Activated CD8-positive, alpha-beta memory T cell treated with anti-CD3 and anti-CD28 coated beads for 36 hours (primary cell): ENCODE data around the gene JPT2. TPM values are rescaled to one million over a fixed set of nuclear protein-coding genes. Genes with fewer than 3 reads are reported as not detected.

Source experiments
- CTCF ChIA-PET: fragments of 350-600 bp; sonication (Branson Sonifier 250); formaldehyde crosslinking; loops from one replicate; lab custom pipeline; 2021; ENCODE audit warnings: antibody characterized with exemption; lab: Charles Lee
- POLR2A ChIA-PET: fragments of 350-600 bp; sonication (Branson Sonifier 250); formaldehyde crosslinking; loops from one replicate; lab custom pipeline; 2021; ENCODE audit warnings: antibody characterized with exemption; lab: Charles Lee
- total RNA-seq, 2 experiments: library from RNA; stranded (reverse); gene quantifications; one replicate each; pipeline ENCODE4 v1.2.3, GENCODE V29; 2021

The JPT2 gene, protein sequence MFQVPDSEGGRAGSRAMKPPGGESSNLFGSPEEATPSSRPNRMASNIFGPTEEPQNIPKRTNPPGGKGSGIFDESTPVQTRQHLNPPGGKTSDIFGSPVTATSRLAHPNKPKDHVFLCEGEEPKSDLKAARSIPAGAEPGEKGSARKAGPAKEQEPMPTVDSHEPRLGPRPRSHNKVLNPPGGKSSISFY
- 100 to 1,000 TPM; 101 to 109 TPM for total RNA-seq

DNA sequence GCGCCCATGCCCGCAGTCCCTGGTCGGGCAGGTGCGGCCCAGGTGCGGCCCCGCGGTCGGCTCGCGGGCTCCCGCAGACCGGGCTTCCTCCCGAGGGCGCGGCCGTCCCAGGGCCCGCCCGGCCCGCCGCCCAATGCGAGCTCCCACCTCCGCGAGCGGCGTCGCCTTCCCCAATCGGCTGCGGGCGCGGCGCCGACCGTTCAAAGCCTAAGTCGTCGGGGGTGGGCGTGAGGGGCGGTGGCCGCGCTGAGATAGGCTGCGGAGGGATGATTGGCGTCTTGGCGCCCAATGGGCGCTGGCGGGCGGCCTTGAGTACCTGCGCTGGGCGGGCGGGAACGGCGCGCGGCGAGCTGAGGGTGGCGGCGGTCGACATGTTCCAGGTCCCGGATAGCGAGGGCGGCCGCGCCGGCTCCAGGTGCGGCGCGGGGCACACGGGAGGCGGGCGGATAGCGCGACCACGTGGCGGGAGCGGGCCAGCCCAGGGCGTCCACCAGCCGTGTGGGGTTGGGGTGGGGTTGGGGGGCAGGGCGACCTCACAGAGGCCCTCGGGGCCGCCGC is at the start of gene JPT2:
Gene JPT2 (plus strand): TSS at position 338 of the 558 bp plus-strand sequence. CDS start 34 bp downstream, at position 372.
- ChIA-PET POLR2A (interaction anchor here (0.6 to 2.0 kb wide), 4 partner anchors 28 to 287 kb away, joined by 3 to 16 read pairs (median 4); partner anchors contain the start of genes MAPK8IP3 and RPS2), CTCF (interaction anchor here (0.8 to 2.2 kb wide), 4 partner anchors 13 to 249 kb away, joined by 3 to 16 read pairs (median 4); partner anchors contain the start of genes MAPK8IP3, NUBP2 and SPSB3)

DNA sequence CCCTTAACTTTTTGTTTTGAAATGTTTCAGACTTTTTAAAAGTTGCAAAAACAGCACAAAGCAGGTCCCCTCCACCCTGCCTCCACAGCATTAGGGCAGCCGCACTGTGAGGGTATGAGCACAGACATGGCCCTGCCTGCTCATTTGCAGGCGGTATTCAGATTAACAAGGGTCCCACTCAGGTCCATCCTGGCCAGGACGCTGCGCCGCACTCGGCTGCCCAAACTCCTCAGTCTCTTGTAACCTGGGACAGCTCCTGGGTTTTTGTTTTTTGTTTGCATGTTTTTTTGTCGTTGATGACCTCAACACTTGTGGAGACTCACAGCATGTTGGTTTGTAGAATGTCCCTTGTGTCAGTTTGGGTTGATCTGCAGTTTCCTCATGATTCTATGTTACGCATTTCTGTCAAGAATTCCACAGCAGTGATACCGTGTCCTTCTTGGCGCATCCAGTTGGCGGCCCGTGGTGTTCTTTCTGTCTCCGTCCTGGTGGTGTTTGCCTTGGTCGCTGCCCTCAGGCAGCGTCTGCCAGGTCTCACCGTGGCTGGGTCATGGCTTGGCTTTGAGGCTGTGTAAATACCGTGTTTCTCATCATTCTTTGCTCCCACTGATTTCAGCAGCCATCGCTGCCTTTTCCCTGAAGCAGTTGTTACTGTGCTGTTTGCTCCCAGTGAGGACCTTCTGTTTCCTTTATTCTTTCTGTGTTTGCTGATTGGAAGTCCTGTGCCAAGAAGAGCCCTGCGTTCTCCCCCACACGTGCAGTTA is 47.4 kb upstream of the JPT2 start:
- CTCF ChIA-PET: no interaction called here
- POLR2A ChIA-PET: no interaction called here

DNA sequence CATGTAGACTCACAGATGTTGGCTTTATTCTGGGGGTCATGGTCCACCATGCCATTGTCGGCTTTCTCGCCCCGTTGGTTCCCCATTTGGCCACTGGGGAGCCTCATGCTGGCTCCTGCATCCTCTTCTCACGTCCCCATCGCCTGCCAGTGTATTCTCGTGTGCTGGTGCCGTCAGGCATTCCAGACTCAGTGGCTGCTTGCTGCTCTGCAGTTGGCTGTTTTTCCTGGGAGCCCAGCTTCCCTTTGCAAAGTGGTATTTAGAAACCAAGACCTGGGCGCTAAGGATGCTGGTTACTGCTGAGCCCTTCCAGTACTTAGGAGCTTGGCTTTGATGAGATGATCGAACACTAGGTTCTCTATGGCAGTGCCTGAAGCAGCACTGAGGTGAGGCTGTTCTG is 46.8 kb upstream of the JPT2 start:
- ChIA-PET POLR2A (no interaction called here), CTCF (no interaction called here)

DNA sequence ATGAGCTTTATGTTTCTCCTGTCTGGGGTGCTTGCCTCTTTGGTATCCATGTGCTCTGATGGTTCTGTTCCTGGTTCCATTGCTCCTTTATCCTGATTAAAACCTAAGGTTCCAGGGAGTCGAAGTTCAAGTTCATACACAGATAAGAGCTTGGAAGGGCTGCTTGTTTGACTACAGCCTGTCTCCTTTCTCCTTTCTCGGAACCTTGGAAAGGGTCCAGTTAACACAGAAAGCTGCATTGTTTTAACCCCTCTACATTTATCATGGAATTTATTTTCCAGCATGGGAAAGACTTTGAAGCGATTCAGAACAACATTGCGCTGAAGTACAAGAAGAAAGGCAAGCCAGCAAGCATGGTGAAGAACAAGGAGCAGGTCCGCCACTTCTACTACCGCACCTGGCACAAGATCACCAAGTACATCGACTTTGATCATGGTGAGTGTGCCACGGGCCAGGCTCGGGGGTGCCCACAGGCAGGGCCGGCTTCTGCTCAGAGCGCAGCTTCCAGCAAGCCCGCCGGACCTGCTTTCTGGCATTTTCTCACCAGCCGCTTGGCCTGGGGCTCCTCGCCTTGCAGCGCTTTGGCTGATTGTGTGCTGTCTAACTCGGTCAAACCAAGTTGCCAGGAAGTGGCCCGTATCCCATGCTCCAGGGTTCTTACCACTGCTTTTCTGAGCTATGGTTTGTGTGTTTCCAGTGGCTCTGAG is 46.0 kb upstream of the JPT2 start:
- POLR2A ChIA-PET: no interaction called here
- CTCF ChIA-PET: interaction anchor here (0.7 kb wide), 1 partner anchor 17 kb away, joined by 3 read pairs; no protein-coding TSS in a partner anchor

DNA sequence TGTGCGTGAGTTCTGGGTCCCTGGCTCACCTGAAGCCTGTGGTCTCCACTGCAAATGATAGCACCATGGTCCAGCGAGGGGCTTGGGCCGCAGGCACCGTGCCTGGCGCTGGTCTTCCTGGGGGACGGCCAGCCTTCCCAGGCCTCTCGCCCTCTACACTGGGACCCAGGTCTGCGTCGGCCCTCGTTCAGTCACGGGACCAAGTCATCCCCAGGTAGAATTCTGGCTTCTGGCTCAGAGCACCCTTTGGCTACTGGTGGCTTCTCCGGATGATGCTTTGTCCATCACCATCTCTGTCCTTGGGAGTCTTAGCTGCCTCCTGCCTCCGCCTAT is 45.5 kb upstream of the JPT2 start:
- POLR2A ChIA-PET: no interaction called here
- CTCF ChIA-PET: interaction anchor here (0.7 kb wide), 1 partner anchor 16 kb away, joined by 3 read pairs; no protein-coding TSS in a partner anchor

DNA sequence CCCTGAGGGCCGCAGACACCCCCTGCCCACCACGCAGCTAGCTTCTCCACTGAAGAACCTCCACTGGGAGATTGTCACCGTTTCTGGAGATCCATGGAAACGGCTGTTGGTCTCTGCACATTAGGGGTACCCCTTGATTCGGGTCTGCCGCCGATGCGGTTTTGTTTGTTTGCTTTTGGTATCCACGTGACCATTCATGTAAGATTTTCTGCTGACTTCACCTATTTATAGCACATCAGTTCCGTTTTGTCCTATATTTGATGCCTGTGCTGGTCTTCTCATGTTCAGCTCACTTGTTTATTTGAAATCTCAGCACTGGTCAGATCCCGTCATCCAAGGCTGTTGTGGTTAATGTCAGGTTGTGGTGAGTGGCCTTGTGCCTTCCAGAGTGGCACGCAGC is 44.8 kb upstream of the JPT2 start:
- POLR2A ChIA-PET: no interaction called here
- CTCF ChIA-PET: interaction anchor here (0.6 kb wide), 1 partner anchor 72 kb away, joined by 3 read pairs; no protein-coding TSS in a partner anchor

DNA sequence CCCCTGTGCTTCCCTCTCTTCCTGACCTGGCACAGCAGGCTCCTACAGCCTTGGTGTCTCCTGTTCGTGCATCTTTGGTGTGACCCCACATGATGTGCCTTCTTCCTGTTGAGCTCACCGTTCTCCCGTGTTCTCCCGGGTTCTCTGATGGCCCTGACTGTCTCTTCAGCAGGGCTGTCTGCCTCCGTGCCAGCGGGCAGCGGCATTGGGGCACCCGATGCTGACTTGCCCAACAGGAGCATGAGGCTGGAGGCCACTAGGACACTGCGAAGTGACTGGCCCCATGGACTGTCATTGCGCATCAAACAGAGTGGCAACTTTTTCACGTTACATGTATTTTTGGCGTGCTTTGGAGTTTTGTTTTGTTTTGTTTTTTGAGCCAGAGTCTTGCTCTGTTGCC is 43.5 kb upstream of the JPT2 start:
- ChIA-PET POLR2A (no interaction called here), CTCF (no interaction called here)

DNA sequence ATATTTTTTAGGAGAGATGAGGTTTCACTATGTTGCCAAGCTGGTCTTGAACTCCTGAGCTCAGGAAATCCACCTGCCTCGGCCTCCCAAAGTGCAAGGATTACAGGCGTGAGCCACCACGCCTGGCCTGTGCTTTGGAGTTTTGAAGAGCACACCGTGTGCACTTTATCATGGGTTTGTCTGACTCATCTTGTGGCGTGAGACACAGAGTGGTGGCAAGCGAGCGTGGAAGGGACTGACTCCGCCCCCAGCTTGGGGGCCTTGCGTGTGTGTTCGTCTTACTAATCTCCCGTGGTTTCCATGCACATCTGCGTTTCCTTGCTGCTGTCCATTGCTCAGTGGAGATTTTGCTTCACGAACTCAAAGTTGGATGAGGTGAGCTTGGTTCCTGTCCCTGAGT is 43.0 kb upstream of the JPT2 start:
- CTCF ChIA-PET: no interaction called here
- POLR2A ChIA-PET: no interaction called here

DNA sequence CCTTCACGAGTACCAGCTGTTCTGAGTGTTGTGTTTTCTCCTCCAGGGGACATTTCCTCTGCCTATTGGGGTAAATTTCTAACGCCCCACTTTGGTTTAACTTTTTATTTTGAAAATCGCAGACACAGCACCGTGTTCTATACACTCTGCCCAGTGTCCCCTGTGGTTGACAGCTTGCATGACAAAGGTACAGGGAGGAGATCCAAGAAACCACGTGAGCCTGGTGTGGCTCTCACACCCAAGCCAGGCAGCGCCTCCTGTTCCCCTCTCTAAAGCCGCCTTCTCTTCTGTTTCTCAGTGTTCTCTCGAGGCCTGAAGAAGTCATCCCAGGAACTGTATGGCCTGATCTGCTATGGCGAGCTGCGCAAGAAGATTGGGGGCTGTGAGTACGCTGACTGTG is 40.6 kb upstream of the JPT2 start:
- CTCF ChIA-PET: no interaction called here
- POLR2A ChIA-PET: no interaction called here

DNA sequence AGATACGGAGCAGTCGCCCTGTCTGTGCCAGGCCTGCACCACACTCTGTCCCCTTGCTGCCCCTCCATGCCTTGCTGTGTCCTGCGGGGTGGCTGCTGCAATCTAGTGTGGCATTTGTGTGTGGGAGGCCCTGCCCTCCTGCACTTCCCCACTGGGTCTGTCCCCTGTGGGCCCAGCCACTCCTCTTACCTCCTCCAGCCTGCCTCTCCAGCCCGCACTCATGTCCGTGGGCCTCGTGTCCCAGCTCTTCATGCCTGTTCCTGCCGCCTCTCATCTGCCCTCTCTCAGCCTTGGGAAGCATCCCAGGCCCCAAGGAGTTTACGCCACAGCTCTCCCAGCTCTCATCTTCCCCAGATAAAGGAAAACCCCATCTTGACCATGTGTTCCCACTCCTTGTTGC is 39.3 kb upstream of the JPT2 start:
- ChIA-PET POLR2A (no interaction called here), CTCF (no interaction called here)

DNA sequence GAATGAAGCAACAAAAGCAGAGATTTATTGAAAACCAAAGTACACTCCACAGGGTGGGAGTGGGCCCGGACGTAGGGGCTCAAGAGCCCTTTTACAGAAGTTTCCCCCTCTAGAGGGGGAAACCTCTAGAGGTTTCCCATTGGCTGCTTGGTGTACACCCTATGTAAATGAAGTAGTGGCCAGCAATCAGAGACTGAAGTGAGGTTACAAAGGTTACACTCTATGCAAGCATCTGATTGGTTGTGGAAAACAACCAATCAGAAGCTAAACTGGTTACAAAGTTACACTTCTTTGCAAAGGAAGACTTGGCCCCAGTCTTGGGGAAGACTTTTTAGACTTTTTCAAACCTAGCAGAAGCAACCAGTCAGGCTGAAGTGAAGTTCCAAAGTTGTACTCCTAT is 38.8 kb upstream of the JPT2 start:
- ChIA-PET POLR2A (no interaction called here), CTCF (no interaction called here)

DNA sequence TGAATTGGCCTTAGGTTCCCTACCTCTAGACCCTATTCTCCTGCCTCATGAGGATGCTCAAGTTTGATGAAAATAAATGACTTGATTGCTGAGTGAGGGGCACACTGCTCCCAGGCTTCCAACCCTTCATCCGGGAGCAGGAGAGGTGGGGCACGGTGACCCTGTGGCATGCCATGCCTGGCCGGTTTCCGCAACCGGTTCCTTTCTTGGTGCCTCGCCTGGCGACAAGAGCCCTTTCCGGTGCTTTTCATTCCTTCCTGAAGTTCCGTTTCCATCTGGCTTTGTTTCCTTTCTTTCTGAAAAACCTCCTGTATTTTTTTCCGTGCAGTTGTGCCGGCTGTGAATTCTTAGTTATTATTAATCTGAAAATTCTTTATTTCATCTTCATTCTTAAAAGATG is 38.2 kb upstream of the JPT2 start:
- ChIA-PET POLR2A (no interaction called here), CTCF (no interaction called here)

DNA sequence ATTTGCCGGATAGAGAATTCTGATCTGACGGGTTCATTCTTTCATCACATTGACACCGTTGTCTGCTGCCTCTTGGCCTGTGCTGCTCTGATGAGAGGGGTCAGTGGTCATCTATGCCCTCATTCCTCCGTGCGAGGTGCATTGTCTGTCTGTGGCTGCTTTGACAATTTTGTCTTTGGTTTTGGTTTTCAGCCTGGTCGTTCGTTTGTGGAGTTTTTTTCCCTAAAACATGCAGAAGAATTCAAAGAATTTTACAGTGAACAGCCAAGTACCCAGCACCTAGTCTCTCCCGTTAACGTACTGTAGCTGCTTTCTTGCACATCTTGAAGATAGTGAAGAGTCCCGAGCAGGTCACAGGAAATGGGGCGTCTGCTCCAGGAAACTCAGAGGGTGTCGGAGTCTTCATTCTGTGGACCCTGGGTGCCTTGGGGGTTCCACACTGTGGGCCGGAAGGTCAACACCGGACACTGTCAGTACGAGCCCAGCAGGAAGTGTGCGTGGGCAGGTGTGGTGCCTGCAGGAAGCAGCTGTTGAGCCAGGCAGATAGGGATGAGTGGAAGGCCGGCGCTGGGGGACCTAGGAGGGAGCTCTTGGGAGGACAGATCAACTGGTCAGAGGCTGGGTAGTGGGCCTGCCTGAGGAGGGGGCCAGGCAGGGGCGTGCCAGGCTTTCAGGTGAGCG is 37.7 kb upstream of the JPT2 start:
- POLR2A ChIA-PET: no interaction called here
- CTCF ChIA-PET: no interaction called here

DNA sequence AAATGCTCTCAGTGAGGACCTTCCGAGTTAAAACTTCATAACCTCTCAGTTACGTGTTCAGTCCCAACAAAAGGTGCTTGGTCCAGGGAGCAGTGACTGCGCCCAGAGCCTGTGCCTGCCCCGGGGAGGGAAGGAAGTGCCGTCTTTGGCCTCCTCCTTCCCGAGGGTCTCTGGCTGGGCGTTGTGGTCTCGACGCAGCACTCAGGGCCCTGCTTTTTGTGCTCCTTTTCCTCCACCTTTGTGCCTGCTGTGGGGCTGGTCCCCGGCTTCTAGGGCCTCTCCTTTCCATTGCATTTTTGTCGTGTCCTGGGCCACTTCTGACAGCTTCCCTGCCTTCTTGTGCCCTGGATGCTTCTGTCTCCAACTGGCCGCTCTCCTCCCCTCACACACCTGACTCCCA is 36.8 kb upstream of the JPT2 start:
- ChIA-PET CTCF (interaction anchor here (0.6 kb wide), 1 partner anchor 320 kb away, joined by 3 read pairs; no protein-coding TSS in a partner anchor), POLR2A (no interaction called here)

DNA sequence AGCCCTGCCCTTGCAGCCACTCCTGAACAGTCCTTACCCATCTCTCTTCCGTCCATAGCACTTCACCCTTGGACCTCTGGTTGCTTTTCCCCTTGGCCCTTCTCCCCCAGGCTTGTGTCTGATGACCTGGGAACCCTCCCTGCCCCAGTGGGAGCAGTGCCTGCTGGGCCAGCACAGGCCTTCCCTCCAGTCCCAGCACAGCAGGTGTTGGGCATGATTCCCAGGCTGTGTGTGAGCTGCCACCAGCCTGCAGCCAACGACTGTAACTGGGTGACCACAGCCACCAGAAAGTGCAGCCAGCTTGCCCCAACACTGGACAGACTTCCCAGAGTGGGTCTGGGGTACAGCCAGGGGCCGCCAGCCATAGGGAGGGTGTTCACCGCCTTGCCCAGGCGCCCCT is 35.9 kb upstream of the JPT2 start:
- ChIA-PET CTCF (no interaction called here), POLR2A (no interaction called here)

DNA sequence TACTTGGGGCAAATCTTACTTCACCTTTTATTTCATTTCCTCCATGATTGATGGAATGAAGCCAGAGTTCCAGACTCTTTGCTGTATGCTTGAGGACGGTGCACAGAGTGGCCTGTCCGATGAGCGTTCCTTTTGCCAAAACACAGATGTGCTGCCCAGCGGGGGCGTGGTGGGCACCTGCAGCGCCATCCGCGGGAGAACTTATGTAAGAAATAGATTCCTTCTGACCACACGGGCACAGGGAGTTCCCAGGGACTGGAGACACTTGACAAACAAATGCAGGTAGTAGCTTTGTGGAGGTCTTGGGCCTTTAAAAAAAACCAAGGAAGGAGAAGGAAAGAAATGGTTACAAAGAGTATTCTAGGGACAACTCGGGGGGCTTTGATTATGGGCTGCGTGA is 35.3 kb upstream of the JPT2 start:
- ChIA-PET POLR2A (interaction anchor here (0.7 kb wide), 1 partner anchor 148 kb away, joined by 6 read pairs; no protein-coding TSS in a partner anchor), CTCF (no interaction called here)

DNA sequence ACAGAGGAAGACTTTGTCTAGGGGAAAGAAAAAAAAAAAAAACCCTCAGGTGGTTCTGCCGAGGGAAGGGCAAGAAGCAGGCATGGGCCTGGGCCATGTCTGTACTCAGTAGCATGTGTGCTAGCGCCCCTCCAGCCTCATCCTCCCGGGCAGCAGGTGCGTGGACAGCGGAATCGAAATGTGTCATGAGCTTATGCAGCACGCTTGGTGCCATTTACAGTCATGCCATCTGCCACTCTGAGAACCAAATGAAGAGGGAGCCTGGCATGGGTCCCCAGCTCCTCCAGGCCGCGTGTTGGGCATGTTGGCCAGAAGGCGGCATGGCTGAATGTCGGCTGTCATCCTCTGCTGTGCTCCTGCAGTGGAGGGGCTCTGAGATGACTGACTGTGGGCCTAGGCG is 34.6 kb upstream of the JPT2 start:
- CTCF ChIA-PET: interaction anchor here (0.6 kb wide), 1 partner anchor 258 kb away, joined by 4 read pairs; no protein-coding TSS in a partner anchor
- POLR2A ChIA-PET: interaction anchor here (0.7 kb wide), 1 partner anchor 148 kb away, joined by 6 read pairs; no protein-coding TSS in a partner anchor

DNA sequence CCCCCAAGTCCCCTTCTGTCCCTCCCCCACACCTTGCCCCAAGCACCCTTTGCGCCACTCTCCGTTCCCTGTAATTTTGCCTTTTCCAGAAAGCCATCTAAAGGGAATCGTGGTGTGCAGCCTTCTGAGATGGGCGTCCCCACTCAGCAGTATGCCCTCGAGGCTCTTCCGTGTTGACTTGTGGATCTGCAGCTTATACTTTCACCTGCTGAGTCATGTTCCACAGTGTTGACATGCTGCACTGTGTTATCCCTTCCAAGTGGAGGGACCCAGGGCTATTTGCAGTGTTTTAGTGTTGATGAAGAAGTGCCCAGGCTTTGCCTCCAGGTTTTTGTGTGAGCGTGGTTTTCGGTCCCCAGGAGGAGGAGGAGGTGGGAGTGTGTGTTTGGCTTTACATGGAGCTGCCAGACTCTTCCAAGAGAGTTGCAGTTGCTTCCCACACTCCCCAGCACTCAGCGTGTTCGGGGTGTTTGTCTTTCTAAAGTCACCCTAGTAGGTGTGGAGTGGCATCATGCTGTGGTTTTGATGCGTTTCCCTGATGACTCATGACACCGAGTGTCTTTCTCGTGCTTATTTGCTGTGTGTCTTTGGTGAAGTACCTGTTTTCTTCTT is 32.1 kb upstream of the JPT2 start:
- CTCF ChIA-PET: no interaction called here
- POLR2A ChIA-PET: no interaction called here

DNA sequence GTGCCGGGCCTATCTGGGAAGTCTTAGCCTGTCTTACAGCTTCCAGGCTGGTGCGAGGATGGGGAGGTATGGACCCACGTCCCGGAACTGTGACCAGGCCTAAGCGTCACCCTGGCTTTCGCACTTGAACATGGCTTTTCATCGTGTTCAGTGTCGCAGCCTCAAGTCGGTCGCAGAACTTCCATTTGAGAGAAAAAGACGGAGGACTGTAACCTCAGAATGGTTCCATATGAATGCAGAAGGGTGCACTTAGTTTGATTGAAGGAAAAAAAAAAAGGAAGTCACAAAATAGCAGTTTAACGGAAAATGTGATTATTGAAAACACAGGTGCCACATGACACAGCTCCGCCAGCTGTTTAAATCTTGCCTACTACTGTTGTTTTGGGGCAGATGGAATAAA is 30.2 kb upstream of the JPT2 start:
- ChIA-PET POLR2A (interaction anchor here (0.6 kb wide), 1 partner anchor 651 kb away, joined by 6 read pairs; no protein-coding TSS in a partner anchor), CTCF (no interaction called here)
